Measurements from ENCODE around the gene SLC35G6.
"Not testable (repeated sequence)": the region's sequence is repeated elsewhere in the genome, so short reads cannot be mapped to it uniquely, and the experiment has no call there.

Gene SLC35G6

DNA sequence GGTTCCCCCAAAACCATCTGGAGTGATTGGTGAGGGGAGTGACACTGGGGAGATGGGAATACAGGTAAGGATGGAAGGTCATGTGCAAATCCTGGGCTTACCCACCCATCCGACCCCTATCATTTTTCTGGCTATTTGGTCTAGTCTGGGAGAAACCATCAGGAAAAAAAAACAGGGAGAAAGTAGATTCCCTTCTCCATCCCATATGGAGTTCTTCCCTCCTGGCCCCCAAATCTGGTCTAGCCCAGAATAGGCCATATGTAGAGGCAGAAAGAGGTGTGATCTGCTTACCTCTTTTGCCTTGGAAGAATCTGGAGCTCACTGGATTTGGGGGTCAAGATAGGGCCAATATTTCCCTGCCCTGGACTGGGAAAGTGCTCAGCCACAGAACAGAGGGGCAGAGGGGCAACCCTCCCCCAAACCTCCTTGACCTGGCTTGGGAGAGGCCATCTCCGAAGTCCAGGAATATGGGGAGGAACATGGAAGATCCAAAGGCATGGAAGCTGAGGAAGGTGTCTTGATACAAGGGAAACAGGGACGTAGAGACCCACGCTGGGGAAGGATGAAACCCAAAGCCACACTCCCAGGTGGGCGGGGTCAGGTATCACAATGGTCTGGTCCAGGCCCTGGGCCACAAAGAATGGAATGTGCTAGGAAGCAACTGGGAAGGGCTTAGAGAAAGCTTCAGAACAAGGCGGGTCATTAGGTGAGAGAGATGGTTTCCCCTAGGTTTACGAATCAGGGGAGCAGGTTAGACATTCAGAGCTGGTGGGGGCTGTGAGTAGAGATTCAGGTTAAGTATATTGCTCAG is 20.2 kb upstream of the SLC35G6 start:
- no peak for DNase-seq (ENCODE audit: low read depth)

DNA sequence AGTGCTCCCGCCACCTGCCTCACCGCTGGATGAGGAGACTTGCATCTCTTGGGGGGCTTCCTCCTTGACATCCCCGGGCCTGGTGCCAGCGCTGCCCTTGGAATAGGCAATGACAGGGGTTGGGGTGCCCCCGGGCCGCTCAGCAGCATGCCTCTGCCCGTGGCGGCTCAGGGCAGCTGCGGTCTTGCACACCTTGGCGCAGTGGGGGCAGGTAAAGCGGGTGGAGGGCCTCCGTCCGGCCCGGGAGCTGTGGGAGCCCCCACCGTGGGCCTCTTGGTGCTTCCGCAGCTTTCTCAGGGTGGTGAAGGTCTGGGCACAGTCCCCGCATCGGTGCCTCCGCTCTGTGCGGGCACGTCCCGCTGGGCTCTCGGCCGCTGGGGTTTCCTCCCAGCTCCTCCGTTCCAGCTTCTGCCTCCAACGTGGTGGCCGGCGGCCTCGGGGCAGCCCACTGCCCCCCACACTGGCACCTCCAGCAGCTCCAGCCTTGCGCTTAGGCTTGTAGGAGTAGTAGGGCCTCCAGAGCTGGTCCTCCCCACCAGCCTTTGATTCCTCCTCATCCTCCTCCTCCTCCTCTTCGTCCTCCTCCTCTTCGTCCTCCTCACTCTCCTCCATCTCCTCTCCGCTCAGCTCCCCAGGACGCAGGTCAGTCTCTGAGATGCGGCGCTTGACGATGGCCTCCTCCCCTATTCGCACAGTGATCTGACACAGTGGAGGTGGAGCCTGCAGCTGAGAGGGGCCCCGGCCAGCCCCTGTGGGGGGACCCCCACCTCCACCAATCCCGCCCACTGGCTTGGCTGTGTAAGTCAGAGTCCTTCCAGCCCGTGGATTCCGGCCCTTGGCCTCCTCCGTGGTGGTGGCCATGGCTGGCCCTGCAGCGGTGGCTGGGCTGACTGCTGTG is 18.5 kb upstream of the SLC35G6 start:
- no peak for DNase-seq (ENCODE audit: low read depth)

DNA sequence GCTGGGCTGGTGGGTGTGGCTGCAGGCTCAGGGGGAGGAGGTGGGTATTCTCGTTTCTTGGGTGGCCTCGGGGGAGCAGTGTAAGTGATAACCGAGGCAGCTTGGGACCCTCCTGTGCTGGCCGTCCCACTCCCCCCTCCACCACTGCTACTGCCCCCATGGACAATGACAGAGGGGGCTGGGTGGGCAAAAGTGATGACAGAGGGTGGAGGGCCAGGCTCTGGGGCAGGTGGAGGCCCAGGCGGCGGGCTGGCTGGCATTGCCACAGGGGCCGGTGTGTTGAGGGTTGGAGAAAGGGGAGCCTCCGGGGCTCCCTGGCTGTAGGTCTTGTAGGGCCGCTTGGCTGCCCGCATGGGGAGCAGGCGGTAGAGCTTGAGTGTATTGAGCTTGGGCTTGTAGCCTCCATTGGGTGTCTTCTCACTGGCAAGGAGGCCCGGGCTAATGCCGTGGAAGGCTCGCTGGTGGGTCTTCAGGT is 17.8 kb upstream of the SLC35G6 start:
- DNase-seq (ENCODE audit: low read depth) = no peak

DNA sequence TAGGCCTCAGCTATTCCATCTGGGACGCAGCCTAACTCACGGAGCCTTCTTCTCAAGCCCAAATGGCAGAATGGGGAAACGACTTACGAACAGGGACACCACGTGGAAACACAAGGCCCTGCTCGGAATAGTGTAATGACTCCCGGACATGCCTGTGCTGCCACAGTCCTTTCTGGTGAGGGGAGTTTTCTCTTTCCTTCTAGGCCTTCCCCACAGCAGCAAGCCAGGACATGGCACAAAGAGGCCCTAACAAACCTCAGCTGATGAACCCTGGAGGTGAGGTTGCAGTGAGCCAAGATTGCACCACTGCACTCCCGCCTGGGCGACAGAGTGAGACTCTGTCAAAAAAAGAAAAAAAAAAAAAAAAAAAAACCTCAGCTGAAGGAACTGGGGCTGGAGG is 17.2 kb upstream of the SLC35G6 start:
- no peak for DNase-seq (ENCODE audit: low read depth)

DNA sequence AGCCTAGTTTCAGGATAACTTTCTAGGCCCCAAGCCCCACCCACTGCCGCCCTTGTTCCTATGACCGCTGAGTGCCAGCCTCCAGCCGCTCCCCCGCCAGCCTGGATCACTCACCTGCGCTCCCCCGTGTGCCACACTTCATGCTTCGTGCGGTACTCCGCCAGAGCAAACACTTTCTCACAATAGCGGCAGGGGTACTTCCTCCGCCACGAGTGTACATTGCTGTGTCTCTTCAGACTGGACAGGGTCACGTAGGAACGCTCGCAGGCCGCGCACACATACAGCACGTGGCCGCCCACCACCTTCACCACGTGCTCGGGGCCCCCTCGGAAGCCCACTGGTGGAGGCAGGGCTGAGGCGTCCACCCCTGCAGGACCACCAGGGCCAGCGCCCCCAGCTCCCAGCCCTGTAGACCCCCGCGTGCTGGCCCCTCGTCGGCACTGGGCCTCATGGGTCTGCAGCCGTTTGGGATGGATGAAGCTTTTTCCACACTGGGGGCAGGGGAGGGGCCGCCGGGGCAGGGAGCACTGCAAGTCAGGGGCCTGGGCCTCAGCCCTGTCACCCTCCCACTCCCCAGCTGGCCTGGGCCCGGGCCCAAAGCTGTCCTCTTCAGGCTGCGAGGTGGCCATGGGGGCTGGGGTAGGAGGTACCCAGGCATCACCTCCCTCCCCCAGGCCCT is 15.5 kb upstream of the SLC35G6 start:
- DNase-seq (ENCODE audit: low read depth) = no peak

DNA sequence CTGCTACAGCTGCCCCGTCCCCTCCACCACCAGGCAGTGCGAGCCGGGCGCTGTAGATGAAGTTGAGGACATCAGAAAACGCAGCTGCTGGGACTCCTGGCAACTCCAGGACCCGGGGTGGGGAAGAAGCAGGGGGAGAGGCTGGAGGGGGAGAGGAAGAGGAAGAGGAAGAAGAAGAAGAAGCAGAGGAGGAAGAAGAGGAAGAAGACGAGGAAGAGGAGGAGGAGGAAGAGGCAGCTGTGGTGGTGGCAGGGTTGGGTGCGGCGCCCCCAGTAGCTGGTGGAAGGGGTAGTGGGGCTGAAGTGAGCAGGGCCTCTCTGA is 15.0 kb upstream of the SLC35G6 start:
- DNase-seq (ENCODE audit: low read depth) = no peak

DNA sequence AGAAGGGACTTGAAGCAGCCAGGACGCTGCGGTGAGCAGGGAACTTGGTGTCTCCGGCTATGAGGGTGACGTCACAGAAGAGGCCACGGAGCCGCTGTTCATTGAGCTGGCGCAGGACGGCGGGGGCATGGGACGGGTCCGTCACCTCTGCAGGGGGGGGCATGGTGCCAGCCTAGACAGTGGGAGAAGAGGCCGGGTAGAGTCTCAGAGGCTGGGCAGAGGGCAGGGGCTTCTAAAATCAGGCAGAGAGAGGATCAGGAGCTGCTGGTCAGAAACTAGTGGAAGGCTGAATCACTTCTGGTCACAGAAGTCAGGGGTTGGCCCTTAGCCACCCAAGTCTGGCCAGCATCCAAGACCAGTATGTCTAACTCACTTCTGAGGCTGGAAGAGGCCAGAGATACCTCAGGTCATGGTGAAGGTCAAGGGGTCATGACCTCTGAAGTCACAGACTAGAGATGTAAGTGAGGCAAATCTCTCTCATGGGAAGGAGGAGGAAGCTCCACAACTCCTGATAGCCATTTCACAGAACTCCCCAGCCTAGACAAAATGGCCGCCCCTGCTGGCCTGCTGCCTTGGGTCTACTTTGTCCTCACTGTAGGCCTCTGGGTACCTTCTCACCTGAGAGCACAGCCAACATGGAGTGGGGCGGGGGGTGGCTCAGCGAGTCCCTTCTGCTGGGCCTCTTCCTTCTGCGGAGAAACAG is 14.5 kb upstream of the SLC35G6 start:
- DNase-seq (ENCODE audit: low read depth) = no peak

DNA sequence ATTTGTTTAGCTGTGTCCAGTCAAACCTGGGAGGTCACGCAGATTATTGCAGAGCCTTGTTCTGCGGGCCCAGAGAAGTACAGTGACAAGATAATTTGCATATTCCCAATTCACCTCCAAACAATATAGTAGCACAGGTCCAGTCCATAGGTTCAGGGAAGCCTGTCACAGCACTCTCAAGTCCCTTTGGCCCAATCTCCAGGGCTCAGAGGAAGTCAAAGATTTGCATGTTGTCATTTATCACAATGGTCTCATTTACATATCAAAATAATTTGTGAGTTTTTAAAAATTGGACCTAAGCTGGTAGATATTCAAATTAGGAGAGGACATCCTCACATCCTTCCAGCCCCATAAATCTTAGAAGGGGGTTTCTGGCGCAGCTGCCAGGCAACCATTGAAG is 13.7 kb upstream of the SLC35G6 start:
- DNase-seq (ENCODE audit: low read depth) = no peak

DNA sequence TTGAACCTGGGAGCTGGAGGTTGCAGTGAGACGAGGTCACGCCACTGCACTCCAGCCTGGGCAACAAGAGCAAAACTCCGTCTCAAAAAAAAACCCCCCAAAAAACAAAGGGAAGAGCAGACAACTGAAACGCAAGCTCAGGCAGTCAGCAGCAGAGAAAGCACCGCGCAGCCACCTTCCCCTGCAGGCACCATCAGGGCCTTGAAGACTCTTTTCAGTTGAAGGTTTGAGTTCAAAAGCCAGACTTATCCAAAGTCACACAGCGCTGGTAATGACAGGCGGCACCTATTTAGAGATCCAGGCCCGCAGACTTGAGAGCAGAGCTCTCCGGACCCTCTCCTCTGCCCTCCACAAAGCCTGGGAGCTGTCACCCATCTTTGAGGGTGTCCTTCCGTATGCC is 13.0 kb upstream of the SLC35G6 start:
- DNase-seq (ENCODE audit: low read depth) = no peak

DNA sequence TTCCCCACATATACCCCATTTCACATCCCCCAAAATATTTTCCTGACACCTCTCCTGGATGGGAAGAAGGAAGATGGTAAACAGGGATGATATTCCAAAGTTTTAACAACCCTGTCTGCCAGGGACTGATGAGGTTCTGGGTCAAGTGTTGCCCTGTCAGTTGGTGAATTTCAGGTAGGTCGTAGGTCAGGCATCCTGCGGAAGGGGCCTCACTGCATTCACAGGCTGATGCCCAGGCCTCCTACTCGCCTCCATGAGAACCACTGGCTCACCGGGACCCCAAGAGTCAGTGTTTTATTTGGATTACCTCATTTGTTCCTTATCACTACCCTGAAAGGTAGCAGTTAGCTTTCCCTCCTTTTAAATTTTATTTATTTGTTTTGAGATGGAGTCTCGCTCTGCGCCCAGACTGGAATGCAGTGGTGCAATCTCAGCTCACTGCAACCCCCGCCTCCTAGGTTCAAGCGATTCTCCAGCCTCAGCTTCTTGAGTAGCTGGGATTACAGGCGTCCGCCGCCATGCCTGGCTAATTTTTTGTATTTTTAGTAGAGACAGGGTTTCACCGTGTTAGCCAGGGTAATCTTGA is 12.3 kb upstream of the SLC35G6 start:
- DNase-seq (ENCODE audit: low read depth) = no peak

DNA sequence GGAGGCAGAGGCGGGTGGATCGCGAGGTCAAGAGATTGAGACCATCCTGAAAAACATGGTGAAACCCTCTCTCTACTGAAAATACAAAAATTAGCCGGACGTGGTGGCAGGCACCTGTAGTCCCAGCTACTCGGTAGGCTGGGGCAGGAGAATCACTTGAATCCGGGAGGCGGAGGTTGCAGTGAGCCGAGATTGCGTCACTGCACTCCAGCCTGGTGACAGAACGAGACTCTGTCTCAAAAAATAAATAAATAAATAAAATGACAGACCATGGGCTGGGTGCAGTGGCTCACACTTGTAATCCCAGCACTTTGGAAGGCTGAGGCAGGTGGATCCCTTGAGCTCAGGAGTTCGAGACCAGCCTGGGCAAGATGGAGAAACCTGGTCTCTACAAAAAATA is 11.4 kb upstream of the SLC35G6 start:
- DNase-seq (ENCODE audit: low read depth) = not testable (repeated sequence)

DNA sequence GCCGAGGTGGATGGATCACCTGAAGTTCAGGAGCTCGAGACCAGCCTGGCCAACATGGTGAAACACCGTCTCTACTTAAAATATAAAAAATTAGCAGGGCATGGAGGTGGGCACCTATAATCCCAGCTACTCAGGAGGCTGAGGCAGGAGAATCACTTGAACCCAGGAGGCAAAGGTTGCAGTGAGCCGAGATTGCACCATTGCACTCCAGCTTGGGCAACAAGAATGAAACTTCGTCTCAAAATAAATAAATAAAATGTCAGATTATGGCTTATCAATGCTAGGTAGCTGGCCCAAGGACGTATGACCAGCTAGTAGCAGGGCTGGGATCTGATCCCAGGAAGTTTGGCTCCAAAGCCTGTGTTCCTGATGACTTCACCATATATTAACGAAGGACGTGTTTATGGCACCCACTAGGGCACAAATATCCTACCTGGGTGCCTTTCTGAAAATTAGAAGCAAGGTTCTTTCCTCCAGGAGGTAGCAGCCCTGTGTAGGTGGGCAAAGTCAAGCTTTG is 10.7 kb upstream of the SLC35G6 start:
- not testable (repeated sequence) for DNase-seq (ENCODE audit: low read depth)

DNA sequence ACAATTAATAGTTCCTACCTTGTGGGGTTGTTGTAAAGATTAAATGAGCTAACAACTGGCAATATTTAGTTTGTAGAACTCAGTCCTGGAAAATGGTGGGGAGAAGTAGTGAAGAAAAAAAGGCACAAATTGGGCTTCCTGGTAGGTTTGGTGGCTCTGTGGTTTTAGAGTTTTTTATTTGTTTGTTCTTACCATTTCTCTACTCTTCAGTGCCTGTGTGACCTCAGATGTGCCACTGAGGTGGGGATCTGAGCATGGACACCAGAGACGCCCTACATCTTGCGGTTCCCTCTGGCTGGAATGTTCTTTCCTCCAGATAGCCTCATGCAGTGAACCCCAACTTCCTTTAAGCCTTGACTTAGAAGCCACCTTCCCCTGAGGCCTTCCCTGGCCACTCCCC is 9.5 kb upstream of the SLC35G6 start:
- no peak for DNase-seq (ENCODE audit: low read depth)

DNA sequence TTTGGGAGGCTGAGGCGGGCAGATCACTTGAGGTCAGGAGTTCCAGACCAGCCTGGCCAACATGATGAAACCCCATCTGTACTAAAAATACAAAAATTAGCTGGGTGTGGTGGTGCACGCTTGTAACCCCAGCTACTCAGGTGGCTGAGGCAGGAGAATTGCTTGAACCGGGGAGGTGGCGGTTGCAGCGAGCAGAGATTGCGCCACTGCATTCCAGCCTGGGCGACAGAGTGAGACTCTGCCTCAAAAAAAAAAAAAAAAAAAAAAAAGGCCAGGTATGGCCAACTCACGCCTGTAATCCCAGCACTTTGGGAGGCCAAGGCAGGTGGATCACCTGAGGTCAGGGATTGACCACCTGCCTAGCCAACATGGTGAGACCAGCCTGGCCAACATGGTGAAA is 6.5 kb upstream of the SLC35G6 start:
- not testable (repeated sequence) for DNase-seq (ENCODE audit: low read depth)

DNA sequence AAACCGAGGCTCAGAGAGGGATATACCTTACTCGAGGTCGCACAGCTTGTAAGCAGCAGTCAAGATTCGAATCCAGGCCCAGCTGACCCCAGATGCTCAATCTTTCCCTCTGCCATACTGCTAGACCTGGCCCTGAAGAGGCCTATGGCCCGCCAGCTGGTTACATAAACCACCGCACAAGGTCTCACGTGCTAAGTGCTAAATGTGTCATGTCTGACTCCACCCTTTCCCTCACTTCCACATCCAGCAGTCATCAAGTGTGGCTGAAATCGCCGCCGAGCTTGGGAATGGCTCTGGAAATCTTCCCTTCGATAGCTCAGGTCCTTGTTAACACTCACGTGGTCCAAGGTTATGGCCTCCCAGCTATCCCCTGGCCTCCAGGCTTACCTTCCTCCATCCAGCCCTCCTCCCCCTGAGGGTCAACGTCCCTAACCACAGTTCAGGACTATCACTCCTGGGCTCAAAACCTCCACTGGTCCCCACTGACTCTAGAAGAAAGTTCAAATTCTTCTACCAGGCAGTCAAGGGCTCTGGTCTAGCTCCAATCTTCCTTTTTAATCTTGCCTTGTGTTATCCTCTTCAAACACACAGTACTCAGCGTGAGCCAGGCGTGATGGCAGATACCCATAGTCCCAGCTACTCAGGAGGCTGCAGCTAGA is 5.4 kb upstream of the SLC35G6 start:
- no peak for DNase-seq (ENCODE audit: low read depth)

DNA sequence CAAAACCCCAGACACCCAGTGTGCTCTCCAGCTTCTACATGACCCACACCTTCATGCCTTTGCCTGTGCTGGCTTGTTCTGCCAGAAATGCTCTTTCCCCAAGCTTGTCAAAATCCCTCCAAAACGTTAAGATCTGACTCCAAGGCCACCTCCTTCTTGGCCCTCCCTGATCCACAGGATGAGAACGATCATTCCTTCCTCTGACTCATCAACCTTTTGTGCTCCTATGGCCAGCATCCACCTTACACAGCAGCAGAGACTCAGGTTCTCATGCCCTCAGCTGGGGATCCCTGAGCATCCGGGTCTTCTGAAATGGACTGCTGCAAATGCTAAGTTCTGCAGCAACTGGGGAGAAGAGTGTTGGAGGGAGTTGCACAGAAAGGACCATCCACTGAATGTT is 4.8 kb upstream of the SLC35G6 start:
- DNase-seq (ENCODE audit: low read depth) = no peak

DNA sequence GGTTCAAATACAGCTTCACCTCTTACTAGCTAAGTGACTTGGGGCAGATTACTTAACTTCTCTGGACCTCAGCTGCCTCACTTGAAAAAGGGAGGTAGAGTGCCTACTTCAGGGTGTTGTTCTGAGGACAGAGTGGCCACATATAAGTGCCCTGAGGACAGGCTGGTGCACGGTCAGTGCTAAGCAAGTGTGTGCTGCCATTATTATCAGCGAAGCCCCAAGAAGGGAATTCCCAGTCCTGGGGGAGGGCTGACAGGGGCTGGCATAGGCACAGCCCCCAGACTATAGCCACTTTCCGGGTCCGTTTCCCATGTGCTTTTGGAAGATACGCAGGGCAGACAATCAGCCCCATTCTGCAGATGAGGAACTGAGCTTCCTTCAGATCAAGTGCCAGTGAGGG is 4.3 kb upstream of the SLC35G6 start:
- no peak for DNase-seq (ENCODE audit: low read depth)

DNA sequence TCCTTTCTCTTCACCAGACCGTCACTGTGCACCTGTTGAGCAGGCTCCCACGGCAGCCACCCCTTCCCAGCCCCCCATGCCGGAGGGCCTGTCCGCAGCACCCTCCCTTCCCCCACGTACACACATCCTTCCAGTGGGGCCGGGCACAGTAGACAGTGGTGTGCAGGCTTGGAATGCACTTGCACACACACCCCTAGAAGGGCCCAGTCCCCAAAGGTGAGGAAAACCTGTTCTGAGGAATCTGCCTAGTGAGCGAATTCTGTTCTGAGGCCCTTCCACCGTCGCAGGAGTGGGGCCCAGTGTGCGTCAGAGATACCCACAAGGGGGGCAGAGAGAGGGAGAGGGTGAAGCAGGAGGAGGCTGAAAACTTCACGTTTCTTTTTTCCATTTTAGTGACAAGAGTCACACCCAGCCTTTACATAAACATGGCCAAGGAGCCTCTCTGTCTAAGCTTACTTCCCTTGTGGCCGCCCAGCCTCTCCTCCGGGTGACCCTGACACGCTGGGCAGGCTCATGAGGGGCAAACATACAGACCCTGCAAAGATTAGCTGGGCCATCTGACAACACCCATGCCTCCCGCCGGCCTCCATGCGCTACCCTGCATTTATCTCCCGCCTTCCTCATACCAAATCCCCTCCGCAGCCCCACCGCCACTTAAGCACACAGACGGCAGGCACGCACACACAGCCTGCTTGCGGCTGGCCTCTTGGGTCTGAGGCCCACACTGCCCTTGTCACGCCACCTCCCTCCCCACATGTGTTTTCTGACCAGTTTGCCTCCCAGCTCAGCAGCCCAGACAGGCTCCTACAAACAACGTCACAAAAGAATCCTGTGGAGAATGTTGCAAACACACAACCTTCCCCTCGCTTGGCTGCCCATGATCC is 3.6 kb upstream of the SLC35G6 start:
- DNase-seq (ENCODE audit: low read depth) = no peak

DNA sequence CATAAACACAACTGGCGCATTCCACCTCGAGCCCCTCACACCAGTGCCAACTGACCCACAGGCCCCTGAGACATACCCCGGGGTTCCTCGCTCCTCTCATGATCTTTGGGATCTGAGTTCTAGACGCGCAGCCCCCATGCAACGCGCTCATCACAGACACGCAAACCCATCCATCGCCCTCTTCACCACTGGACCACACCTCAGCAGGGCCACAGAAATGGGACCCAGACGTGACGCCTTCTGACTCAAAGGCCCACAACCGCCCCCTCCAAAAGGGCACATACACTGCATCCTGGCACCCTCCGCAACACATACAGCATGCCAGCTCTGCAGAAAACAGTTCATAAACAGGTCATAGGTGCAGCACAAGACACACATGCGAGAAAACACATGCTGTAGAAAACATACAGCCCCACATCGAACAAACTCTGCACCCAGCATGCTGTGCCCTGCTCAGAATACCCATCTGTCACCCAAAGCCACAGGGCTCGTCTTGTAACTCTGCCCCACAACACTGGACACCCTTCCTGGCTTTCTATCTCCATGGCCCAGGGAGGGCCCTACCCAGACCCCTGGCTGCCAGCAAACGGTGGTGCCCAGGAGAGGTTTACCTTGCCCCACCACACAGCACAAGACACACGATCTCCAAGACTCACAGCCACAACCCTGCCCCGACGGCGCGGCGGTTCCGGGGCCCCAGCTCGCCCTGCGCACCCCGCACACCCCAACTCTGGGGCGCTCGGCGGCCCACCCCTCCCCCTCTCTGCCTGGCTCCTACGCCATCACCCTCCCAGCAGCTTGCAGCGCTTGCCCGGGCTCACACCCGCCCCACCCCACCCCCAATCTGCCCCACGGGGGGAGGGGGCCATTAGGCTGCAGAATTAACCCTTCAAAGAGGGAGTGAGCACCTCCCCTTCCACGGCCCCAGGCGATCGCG is 2.7 kb upstream of the SLC35G6 start:
- peak; percentile 33 for DNase-seq (ENCODE audit: low read depth)
